Endothelial cell of umbilical vein (primary cell): ENCODE measurements around the gene PARN. TPM values are rescaled to one million over a fixed set of nuclear protein-coding genes. Genes with fewer than 3 reads are reported as not detected.

Experiments
- BruUV-seq: library from RNA; stranded (reverse); fragments of 400-500 nt; replicated peaks from 2 replicates; lab custom pipeline; 2021; lab: Mats Ljungman, UMichigan
- CTCF ChIA-PET: fragments of 300-600, 350-600 bp; sonication (Branson Sonifier 250); formaldehyde crosslinking; loops from one replicate; lab custom pipeline; 2021; ENCODE audit warnings: antibody characterized with exemption, inconsistent platforms; lab: Charles Lee
- POLR2A ChIA-PET: fragments of 300-600, 350-600 bp; sonication (Branson Sonifier 250); formaldehyde crosslinking; loops from one replicate; lab custom pipeline; 2021; ENCODE audit warnings: antibody characterized with exemption, inconsistent platforms; lab: Charles Lee
- DNase-seq: peaks from one replicate; pipeline ENCODE4 v3.0.0-alpha.2; 2011; ENCODE audit warnings: low read depth, low spot score
- FAIRE-seq: peaks from 2 replicates; lab custom pipeline; 2011; peaks lifted over from hg19 to GRCh38; lab: Jason Lieb, UNC
- H2AFZ ChIP-seq: 2 replicates; pipeline ENCODE4 v1.6.0; 2012; ENCODE audit warnings: low read depth, low read length, control low read depth, inconsistent platforms
- H3K27ac ChIP-seq: 2 replicates; pipeline ENCODE4 v1.5.1; 2011; ENCODE audit warnings: low read depth, mild to moderate bottlenecking, control low read depth, low read length, moderate library complexity; ENCODE audit not compliant: insufficient read depth
- H3K27me3 ChIP-seq, 2 experiments: 2 replicates each; pipeline versions ENCODE4 v1.6.0 to v1.6.1; 2011; ENCODE audit warnings: low read length in 2 of 2, mixed read lengths in 1 of 2; ENCODE audit not compliant: control insufficient read depth in 2 of 2, insufficient read depth in 2 of 2
- H3K36me3 ChIP-seq, 2 experiments: 2 replicates in 1 of 2; 3 replicates in 1 of 2; pipeline ENCODE4 v1.5.1; 2011; ENCODE audit warnings: low read length in 2 of 2, mild to moderate bottlenecking in 1 of 2, moderate library complexity in 1 of 2; ENCODE audit not compliant: control insufficient read depth in 2 of 2, insufficient read depth in 2 of 2; ENCODE audit errors: extremely low read depth in 1 of 2
- H3K4me1 ChIP-seq: 3 replicates; pipeline ENCODE4 v1.5.1; 2011; ENCODE audit warnings: mild to moderate bottlenecking, low read length; ENCODE audit not compliant: control insufficient read depth, insufficient read depth; ENCODE audit errors: extremely low read depth
- H3K4me2 ChIP-seq: 2 replicates; pipeline ENCODE4 v1.6.1; 2011; ENCODE audit warnings: low read length, control low read depth, mixed read lengths; ENCODE audit not compliant: insufficient read depth
- H3K4me3 ChIP-seq, 3 experiments: fragments of 200-600 bp in 1 of 3; sonication (generic), shearing (Covaris generic) in 1 of 3; replicated peaks in 1 of 3; 2 replicates each; pipeline ENCODE4 v1.5.1; 2011 to 2016; ENCODE audit warnings: control low read depth in 3 of 3, low read length in 3 of 3, mild to moderate bottlenecking in 2 of 3, inconsistent platforms in 1 of 3, low read depth in 1 of 3, moderate library complexity in 1 of 3; ENCODE audit not compliant: insufficient read depth in 1 of 3
- H3K79me2 ChIP-seq: 2 replicates; pipeline ENCODE4 v1.6.0; 2012; ENCODE audit warnings: low read length, inconsistent platforms; ENCODE audit not compliant: control insufficient read depth, insufficient read depth
- H3K9ac ChIP-seq: replicated peaks from 2 replicates; pipeline ENCODE3; 2011; ENCODE audit warnings: low read length, control low read depth; ENCODE audit not compliant: insufficient read depth; ENCODE audit errors: extremely low read depth
- H3K9me1 ChIP-seq: replicated peaks from 3 replicates; pipeline ENCODE4 v1.6.0; 2011; ENCODE audit warnings: mild to moderate bottlenecking, low read length; ENCODE audit not compliant: control insufficient read depth, insufficient read depth; ENCODE audit errors: extremely low read depth
- H3K9me3 ChIP-seq: replicated peaks from 2 replicates; pipeline ENCODE4 v1.5.1; 2012; ENCODE audit warnings: low read length, inconsistent platforms; ENCODE audit not compliant: control insufficient read depth, insufficient read depth
- H4K20me1 ChIP-seq: replicated peaks from 2 replicates; pipeline ENCODE3; 2011; ENCODE audit warnings: mild to moderate bottlenecking, low read length; ENCODE audit not compliant: control insufficient read depth, insufficient read depth; ENCODE audit errors: extremely low read depth
- EZH2 ChIP-seq: IDR thresholded peaks from 2 replicates; pipeline ENCODE4 v1.6.1; 2012; ENCODE audit warnings: borderline replicate concordance, low read depth, mild to moderate bottlenecking, moderate library complexity, low read length, inconsistent platforms; ENCODE audit not compliant: severe bottlenecking
- FOS ChIP-seq: IDR thresholded peaks from 2 replicates; pipeline ENCODE4 v1.6.1; 2011; ENCODE audit warnings: mild to moderate bottlenecking, low read length, moderate library complexity, borderline replicate concordance; ENCODE audit not compliant: insufficient read depth
- GATA2 ChIP-seq: IDR thresholded peaks from 2 replicates; pipeline ENCODE4 v1.7.0; 2011; ENCODE audit warnings: low read depth, mild to moderate bottlenecking, moderate library complexity, mixed read lengths, low read length; ENCODE audit not compliant: insufficient read length, insufficient read depth
- JUN ChIP-seq: IDR thresholded peaks from 2 replicates; pipeline ENCODE4 v1.6.1; 2011; ENCODE audit warnings: borderline replicate concordance, low read depth; ENCODE audit not compliant: insufficient read length, insufficient read depth
- MYC ChIP-seq: IDR thresholded peaks from one replicate; pipeline ENCODE4 v1.6.1; 2011; ENCODE audit warnings: mild to moderate bottlenecking, low read depth, low read length
- POLR2A ChIP-seq: IDR thresholded peaks from 2 replicates; pipeline ENCODE4 v1.6.1; 2012; ENCODE audit warnings: low read depth, mild to moderate bottlenecking, control low read depth, low read length
- POLR2AphosphoS5 ChIP-seq: IDR thresholded peaks from 2 replicates; pipeline ENCODE4 v1.6.1; 2012; ENCODE audit warnings: low read depth, mild to moderate bottlenecking, control low read depth, low read length, moderate library complexity; ENCODE audit not compliant: insufficient read depth
- dilution Hi-C: fragments of 300-500 bp; cut with MboI; formaldehyde crosslinking; loops from one replicate; pipeline ENCODE4 v1.15.0; 2019; ENCODE audit warnings: low sequenced_read_pairs; ENCODE audit not compliant: extremely low pct_ligation_motif_present
- intact Hi-C: fragments of 100-400 bp; cut with micrococcal nuclease; formaldehyde crosslinking; loops from one replicate; pipeline ENCODE4 v1.10.0; 2022
- polyA plus RNA-seq, 4 experiments: library from polyadenylated mRNA; depleted of rRNA in 3 of 4; stranded (reverse) in 3 of 4; unstranded in 1 of 4; fragments of >200 nt; gene quantifications; 2 replicates each; pipeline versions ENCODE4 v1.2.1 to v1.2.3, GENCODE V29; 2011 to 2012; ENCODE audit warnings: missing spikeins in 1 of 4
- total RNA-seq: library from RNA; stranded (reverse); gene quantifications from 2 replicates; pipeline ENCODE4 v1.2.3, GENCODE V29; 2021
- TF ChIP-seq, protein P1 (sequence below): IDR thresholded peaks from 2 replicates; pipeline ENCODE4 v1.6.1; 2011; ENCODE audit not compliant: insufficient read depth, insufficient read length
- TF ChIP-seq, protein P2 (sequence below), 2 donors: IDR thresholded peaks; 1 replicate in 1 of 2; 2 replicates in 1 of 2; pipeline ENCODE4 v1.5.1; 2011; ENCODE audit warnings: low read length in 2 of 2, mild to moderate bottlenecking in 2 of 2, moderate library complexity in 2 of 2, control low read depth in 1 of 2, inconsistent platforms in 1 of 2, low read depth in 1 of 2; ENCODE audit not compliant: insufficient read depth in 1 of 2; ENCODE audit errors: extremely low read depth in 1 of 2

The PARN gene
- total and polyA plus RNA-seq, 2 donors (not counting 3 experiments of a cell fraction or from before 2014, with no cell fraction given): 16.9 to 24.6 TPM

DNA sequence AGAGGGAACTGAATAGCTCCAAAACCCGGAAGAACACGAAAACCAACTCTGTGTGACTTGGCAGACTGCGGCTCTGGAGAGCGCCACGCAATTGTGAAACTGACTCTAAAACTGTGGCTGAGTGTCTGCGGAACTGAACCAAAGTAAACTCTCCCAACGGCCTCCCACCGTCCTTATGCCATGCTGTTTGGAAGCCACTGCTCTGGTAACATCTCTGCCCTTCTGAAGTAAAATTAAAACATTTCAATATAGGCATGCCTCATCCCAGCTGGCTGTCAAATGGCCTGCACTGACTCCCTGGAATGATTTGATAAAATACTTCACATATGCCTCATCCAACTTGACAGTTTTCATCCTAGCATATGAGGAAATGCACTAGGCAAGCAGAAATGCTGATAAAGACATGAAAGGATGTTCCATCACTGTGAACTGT, 70.2 kb downstream of the PARN start:
- H3K27me3 ChIP-seq: no peaks in the 10 kb centered on the region
- no peak overlapping the region for H3K27ac ChIP-seq
- H3K4me2 ChIP-seq: no peak overlapping the region
- CTCF ChIA-PET: interaction anchor here (0.7 to 1.1 kb wide), 3 partner anchors 274 to 640 kb away, joined by 3 read pairs; partner anchors contain the start of gene ERCC4
- intact Hi-C loops: no loop called here
- no peaks in the 10 kb centered on the region for H3K9me1 ChIP-seq
- POLR2A ChIA-PET: no interaction called here
- no peak overlapping the region for H2AFZ ChIP-seq
- no peak for TF ChIP-seq JUN
- no peak for TF ChIP-seq GATA2
- TF ChIP-seq, protein P1, sequence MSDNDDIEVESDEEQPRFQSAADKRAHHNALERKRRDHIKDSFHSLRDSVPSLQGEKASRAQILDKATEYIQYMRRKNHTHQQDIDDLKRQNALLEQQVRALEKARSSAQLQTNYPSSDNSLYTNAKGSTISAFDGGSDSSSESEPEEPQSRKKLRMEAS: no peak
- TF ChIP-seq POLR2AphosphoS5: no peak
- TF ChIP-seq, protein P2, sequence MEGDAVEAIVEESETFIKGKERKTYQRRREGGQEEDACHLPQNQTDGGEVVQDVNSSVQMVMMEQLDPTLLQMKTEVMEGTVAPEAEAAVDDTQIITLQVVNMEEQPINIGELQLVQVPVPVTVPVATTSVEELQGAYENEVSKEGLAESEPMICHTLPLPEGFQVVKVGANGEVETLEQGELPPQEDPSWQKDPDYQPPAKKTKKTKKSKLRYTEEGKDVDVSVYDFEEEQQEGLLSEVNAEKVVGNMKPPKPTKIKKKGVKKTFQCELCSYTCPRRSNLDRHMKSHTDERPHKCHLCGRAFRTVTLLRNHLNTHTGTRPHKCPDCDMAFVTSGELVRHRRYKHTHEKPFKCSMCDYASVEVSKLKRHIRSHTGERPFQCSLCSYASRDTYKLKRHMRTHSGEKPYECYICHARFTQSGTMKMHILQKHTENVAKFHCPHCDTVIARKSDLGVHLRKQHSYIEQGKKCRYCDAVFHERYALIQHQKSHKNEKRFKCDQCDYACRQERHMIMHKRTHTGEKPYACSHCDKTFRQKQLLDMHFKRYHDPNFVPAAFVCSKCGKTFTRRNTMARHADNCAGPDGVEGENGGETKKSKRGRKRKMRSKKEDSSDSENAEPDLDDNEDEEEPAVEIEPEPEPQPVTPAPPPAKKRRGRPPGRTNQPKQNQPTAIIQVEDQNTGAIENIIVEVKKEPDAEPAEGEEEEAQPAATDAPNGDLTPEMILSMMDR (IDR thresholded peaks at IDR 0.05; ENCODE audit: extremely low read depth in 1 of 2, insufficient read depth in 1 of 2, low read depth in 1 of 2, low read length in 2 of 2): no peak
- no peak for TF ChIP-seq POLR2A
- no peak for TF ChIP-seq EZH2
- TF ChIP-seq FOS: no peak
- TF ChIP-seq MYC: no peak
- no peaks in the 10 kb centered on the region for H4K20me1 ChIP-seq
- FAIRE-seq (no peak), DNase-seq (no peak)
- H3K4me1 ChIP-seq: peaks cover 4% of the 10 kb centered on the region
- no peaks in the 10 kb centered on the region for H3K9me3 ChIP-seq
- no peak overlapping the region for H3K9ac ChIP-seq
- no TSS peak for BruUV-seq
- H3K4me3 ChIP-seq: no peak overlapping the region
- no peaks in the 10 kb centered on the region for H3K79me2 ChIP-seq
- dilution Hi-C loops: no loop called here
- H3K36me3 ChIP-seq: no peaks in the 10 kb centered on the region
